HEK293 (cell line): Measurements from ENCODE around the gene OR56A1.
"Not testable (repeated sequence)": the region's sequence is repeated elsewhere in the genome, so short reads cannot be mapped to it uniquely, and the experiment has no call there.

ENCODE experiments used
- CTCF ChIA-PET: fragments of 350-600 bp; formaldehyde crosslinking; extraction: SDS; loops from one replicate; lab custom pipeline; 2021; ENCODE audit warnings: antibody characterized with exemption; lab: Yijun Ruan, JAX
- POLR2A ChIA-PET: fragments of 300-600 bp; formaldehyde crosslinking; extraction: SDS; loops from one replicate; lab custom pipeline; 2020; ENCODE audit warnings: antibody characterized with exemption, inconsistent platforms; lab: Yijun Ruan, JAX
- H3K27ac ChIP-seq: fragments of 200-500 bp; sonication (Bioruptor generic); 2 replicates; pipeline ENCODE4 v1.5.1; 2014; ENCODE audit warnings: low read depth, low read length, control low read depth, inconsistent platforms; ENCODE audit errors: extremely low read depth
- H3K36me3 ChIP-seq, 2 experiments: fragments of 200-500 bp in 1 of 2; sonication (Bioruptor generic) in 1 of 2; 1 replicate in 1 of 2; 2 replicates in 1 of 2; pipeline ENCODE4 v1.5.1; 2014 to 2017; ENCODE audit warnings: inconsistent platforms in 2 of 2, low read length in 2 of 2; ENCODE audit not compliant: control insufficient read depth in 2 of 2, insufficient read depth in 1 of 2
- H3K4me1 ChIP-seq: fragments of 200-500 bp; sonication (Bioruptor generic); 2 replicates; pipeline ENCODE4 v1.5.1; 2014; ENCODE audit warnings: mild to moderate bottlenecking, low read length, inconsistent platforms; ENCODE audit not compliant: control insufficient read depth, insufficient read depth
- H3K4me3 ChIP-seq: 2 replicates; pipeline ENCODE4 v1.5.1; 2011; ENCODE audit warnings: low read depth, mild to moderate bottlenecking, control low read depth, low read length, moderate library complexity
- H3K9me3 ChIP-seq: fragments of 200-500 bp; sonication (Bioruptor generic); 2 replicates; pipeline ENCODE4 v1.5.1; 2014; ENCODE audit warnings: low read depth, low read length, inconsistent platforms; ENCODE audit not compliant: control insufficient read depth, insufficient read depth
- BCL11A ChIP-seq: fragments of 450-650 bp; formaldehyde crosslinking; IDR thresholded peaks from 2 replicates; pipeline ENCODE4 v1.5.1; 2016; ENCODE audit warnings: low read depth, missing biosample characterization, missing genetic modification characterization
- IKZF3 ChIP-seq: fragments of 450-650 bp; IDR thresholded peaks from 2 replicates; pipeline ENCODE4 v1.5.0; 2018; ENCODE audit warnings: missing biosample characterization, mild to moderate bottlenecking, missing genetic modification characterization, moderate library complexity
- KLF16 ChIP-seq: fragments of 450-650 bp; formaldehyde crosslinking; IDR thresholded peaks from 2 replicates; pipeline ENCODE4 v1.5.1; 2017; ENCODE audit warnings: missing biosample characterization, missing genetic modification characterization
- SETDB1 ChIP-seq: IDR thresholded peaks from one replicate; pipeline ENCODE4 v1.6.1; 2017; ENCODE audit warnings: mild to moderate bottlenecking, low read length, moderate library complexity, mixed read lengths; ENCODE audit not compliant: insufficient read length
- ZBTB21 ChIP-seq: fragments of 450-650 bp; formaldehyde crosslinking; IDR thresholded peaks from 2 replicates; pipeline ENCODE4 v1.5.1; 2017; ENCODE audit warnings: missing biosample characterization, missing genetic modification characterization
- ZNF366 ChIP-seq: fragments of 450-650 bp; formaldehyde crosslinking; conservative IDR thresholded peaks from 2 replicates; pipeline ENCODE4 v1.5.1; 2016; ENCODE audit warnings: missing biosample characterization, missing genetic modification characterization
- ZNF423 ChIP-seq: fragments of 450-650 bp; formaldehyde crosslinking; IDR thresholded peaks from 2 replicates; pipeline ENCODE4 v1.5.1; 2016; ENCODE audit warnings: missing biosample characterization, missing genetic modification characterization
- ZNF433 ChIP-seq: fragments of 450-650 bp; formaldehyde crosslinking; IDR thresholded peaks from 2 replicates; pipeline ENCODE4 v1.5.1; 2016; ENCODE audit warnings: missing biosample characterization, missing genetic modification characterization, low read depth
- ZNF501 ChIP-seq: fragments of 450-650 bp; formaldehyde crosslinking; IDR thresholded peaks from 2 replicates; pipeline ENCODE4 v1.5.1; 2016; ENCODE audit warnings: missing biosample characterization, missing genetic modification characterization
- ZNF560 ChIP-seq: fragments of 450-650 bp; formaldehyde crosslinking; IDR thresholded peaks from 2 replicates; pipeline ENCODE4 v1.5.1; 2017; ENCODE audit warnings: missing biosample characterization, missing genetic modification characterization, borderline replicate concordance
- ZNF610 ChIP-seq: fragments of 450-650 bp; formaldehyde crosslinking; IDR thresholded peaks from 2 replicates; pipeline ENCODE4 v1.5.1; 2016; ENCODE audit warnings: missing biosample characterization, missing genetic modification characterization, borderline replicate concordance
- ZNF664 ChIP-seq: fragments of 450-650 bp; formaldehyde crosslinking; IDR thresholded peaks from 2 replicates; pipeline ENCODE4 v1.5.1; 2016; ENCODE audit warnings: missing biosample characterization, missing genetic modification characterization
- ZNF792 ChIP-seq: fragments of 450-650 bp; formaldehyde crosslinking; IDR thresholded peaks from 2 replicates; pipeline ENCODE4 v1.5.1; 2016; ENCODE audit warnings: missing biosample characterization, missing genetic modification characterization
- ZSCAN30 ChIP-seq: fragments of 450-650 bp; IDR thresholded peaks from 2 replicates; pipeline ENCODE4 v1.5.1; 2018; ENCODE audit warnings: missing biosample characterization, mild to moderate bottlenecking, missing genetic modification characterization, moderate library complexity
- TF ChIP-seq, protein P1 (sequence below): fragments of 450-650 bp; formaldehyde crosslinking; IDR thresholded peaks from 2 replicates; pipeline ENCODE4 v1.5.1; 2016; ENCODE audit warnings: missing biosample characterization, missing genetic modification characterization
- TF ChIP-seq, protein P2 (sequence below): fragments of 450-650 bp; formaldehyde crosslinking; IDR thresholded peaks from 2 replicates; pipeline ENCODE4 v1.5.1; 2016; ENCODE audit warnings: missing biosample characterization, missing genetic modification characterization, low read depth

The OR56A1 gene

DNA sequence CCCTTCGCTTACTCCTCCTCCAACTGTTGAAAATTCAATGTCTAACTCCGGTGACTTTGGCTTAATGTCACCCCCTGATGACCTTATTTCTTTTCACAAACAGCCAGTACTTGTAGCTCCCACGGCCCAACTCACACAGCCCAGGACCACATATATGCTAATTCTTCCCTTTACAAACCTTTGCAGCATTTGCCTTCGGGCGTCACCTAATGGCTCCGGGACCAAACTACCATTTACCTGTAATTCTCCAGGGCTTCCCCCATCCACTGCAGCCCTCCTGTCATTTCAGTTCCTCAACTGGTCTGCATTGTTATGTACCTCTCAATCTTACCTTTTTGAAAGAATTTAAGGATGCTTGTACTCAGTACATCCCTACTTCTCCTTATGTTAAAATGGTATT lies 47.2 kb upstream of the OR56A1 start:
- no peak overlapping the region for H3K4me3 ChIP-seq
- CTCF ChIA-PET: no interaction called here
- H3K36me3 ChIP-seq: no peaks in the 10 kb centered on the region
- TF ChIP-seq BCL11A (no peak), ZNF433 (tag by site-specific recombination) (no peak)
- TF ChIP-seq, all 188 proteins: peak for 0
- no peaks in the 10 kb centered on the region for H3K9me3 ChIP-seq
- H3K4me1 ChIP-seq: no peaks in the 10 kb centered on the region
- POLR2A ChIA-PET: no interaction called here
- no peak overlapping the region for H3K27ac ChIP-seq

DNA sequence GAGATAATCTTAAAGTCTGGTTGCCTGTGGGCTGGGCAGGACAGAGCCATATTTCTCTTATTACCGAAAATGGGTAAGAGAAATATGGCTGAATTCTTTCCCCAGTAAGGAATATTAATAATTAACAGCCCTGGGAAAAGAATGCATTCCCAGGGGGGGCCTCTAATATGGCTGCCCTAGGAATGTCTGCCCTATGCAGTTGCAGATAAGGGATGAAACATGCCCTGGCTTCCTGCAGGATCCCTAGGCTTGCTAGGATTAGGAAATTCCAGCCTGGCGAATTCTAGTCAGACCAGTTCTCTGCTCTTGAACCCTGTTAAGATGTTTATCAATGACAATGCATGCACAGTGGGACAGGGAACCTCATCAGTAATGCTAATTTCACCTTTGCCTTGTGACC lies 45.9 kb upstream of the OR56A1 start:
- POLR2A ChIA-PET, H3K36me3 ChIP-seq, CTCF ChIA-PET, H3K9me3 ChIP-seq: not testable (repeated sequence)
- peak; percentile 59 for TF ChIP-seq SETDB1
- TF ChIP-seq, all 188 proteins: peak for 1; not testable (repeated sequence) for 187
- not testable (repeated sequence) for H3K4me3 ChIP-seq, H3K27ac ChIP-seq, H3K4me1 ChIP-seq

DNA sequence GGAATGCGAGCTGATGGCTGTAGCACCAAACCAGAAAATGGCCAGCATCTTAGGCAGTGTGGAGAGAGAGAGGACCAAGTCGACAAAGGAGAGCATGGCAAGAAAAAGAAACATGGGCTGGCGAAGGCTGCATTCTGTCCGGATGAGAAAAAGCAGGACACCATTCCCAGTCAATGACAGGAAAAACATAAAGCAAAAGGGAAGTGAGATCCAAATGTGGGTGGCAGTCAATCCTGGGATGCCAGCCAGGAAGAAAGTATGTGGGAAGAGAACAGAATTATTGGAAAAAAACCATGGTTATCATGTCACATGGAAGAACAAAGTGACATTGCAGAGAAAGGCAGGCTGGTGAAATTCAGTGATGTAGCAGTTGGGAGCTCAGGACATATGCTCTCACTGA lies 36.9 kb upstream of the OR56A1 start:
- Histone ChIP-seq H3K4me1 (no peaks in the 10 kb centered on the region), H3K36me3 (no peaks in the 10 kb centered on the region), H3K27ac (no peak overlapping the region), H3K9me3 (no peaks in the 10 kb centered on the region), H3K4me3 (no peak overlapping the region)
- TF ChIP-seq, protein P1, sequence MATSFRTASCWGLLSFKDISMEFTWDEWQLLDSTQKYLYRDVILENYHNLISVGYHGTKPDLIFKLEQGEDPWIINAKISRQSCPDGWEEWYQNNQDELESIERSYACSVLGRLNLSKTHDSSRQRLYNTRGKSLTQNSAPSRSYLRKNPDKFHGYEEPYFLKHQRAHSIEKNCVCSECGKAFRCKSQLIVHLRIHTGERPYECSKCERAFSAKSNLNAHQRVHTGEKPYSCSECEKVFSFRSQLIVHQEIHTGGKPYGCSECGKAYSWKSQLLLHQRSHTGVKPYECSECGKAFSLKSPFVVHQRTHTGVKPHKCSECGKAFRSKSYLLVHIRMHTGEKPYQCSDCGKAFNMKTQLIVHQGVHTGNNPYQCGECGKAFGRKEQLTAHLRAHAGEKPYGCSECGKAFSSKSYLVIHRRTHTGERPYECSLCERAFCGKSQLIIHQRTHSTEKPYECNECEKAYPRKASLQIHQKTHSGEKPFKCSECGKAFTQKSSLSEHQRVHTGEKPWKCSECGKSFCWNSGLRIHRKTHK (tag by site-specific recombination): no peak
- POLR2A ChIA-PET: no interaction called here
- CTCF ChIA-PET: no interaction called here

DNA sequence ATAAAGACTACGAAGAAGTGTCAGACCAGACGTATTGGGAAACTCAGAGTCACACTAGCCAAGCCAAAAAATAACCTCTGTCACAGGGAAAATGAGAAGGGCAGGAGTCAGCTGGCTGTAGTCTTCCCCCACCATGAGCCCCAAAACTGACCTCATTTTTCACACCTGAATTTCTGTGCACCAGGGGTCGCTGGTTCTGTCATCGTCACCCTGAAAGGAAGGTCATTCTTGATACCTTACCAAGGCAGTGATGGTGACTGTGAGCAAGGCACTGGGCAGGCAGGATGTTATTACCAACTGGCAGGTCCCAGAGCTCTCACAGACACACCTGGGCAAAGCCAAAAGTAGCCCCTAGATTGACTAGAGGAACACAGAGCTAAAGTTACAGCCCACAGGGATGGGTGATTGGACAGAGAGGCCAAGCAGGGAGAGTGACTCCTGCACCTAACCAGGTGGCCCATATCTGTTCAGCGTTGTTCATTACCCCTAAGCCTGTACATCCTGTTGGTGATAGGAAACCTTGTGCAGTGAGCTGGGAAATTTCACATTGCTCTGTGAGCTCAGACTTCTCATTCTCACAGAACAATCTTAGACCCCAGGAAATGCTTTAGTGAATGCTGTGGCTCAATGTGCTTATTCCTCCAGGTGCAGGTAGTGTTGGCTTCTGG lies 32.3 kb upstream of the OR56A1 start:
- POLR2A ChIA-PET: no interaction called here
- H3K4me1 ChIP-seq: no peaks in the 10 kb centered on the region
- no peak overlapping the region for H3K27ac ChIP-seq
- no peak for TF ChIP-seq ZNF501 (tag by site-specific recombination)
- no peak for TF ChIP-seq ZNF366 (tag by site-specific recombination)
- no peak for TF ChIP-seq ZNF792 (tag by site-specific recombination)
- no peak for TF ChIP-seq ZBTB21 (tag by site-specific recombination)
- no peak for TF ChIP-seq IKZF3 (tag by site-specific recombination)
- TF ChIP-seq ZNF664 (tag by site-specific recombination): no peak
- no peak for TF ChIP-seq ZSCAN30 (tag by site-specific recombination)
- TF ChIP-seq, protein P2, sequence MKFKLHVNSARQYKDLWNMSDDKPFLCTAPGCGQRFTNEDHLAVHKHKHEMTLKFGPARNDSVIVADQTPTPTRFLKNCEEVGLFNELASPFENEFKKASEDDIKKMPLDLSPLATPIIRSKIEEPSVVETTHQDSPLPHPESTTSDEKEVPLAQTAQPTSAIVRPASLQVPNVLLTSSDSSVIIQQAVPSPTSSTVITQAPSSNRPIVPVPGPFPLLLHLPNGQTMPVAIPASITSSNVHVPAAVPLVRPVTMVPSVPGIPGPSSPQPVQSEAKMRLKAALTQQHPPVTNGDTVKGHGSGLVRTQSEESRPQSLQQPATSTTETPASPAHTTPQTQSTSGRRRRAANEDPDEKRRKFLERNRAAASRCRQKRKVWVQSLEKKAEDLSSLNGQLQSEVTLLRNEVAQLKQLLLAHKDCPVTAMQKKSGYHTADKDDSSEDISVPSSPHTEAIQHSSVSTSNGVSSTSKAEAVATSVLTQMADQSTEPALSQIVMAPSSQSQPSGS: no peak
- no peak for TF ChIP-seq ZNF560
- TF ChIP-seq ZNF610 (tag by site-specific recombination): no peak
- TF ChIP-seq BCL11A: no peak
- no peak for TF ChIP-seq KLF16 (tag by site-specific recombination)
- no peak for TF ChIP-seq ZNF423
- TF ChIP-seq, all 188 proteins: peak for 0
- no peak overlapping the region for H3K4me3 ChIP-seq
- no peaks in the 10 kb centered on the region for H3K36me3 ChIP-seq
- CTCF ChIA-PET: no interaction called here
- no peaks in the 10 kb centered on the region for H3K9me3 ChIP-seq
